HL-60 (cell line): ENCODE measurements around the gene STAMBPL1.
"Not testable (repeated sequence)": the region's sequence is repeated elsewhere in the genome, so short reads cannot be mapped to it uniquely, and the experiment has no call there.

Experiments
- DNase-seq, 2 experiments: peaks; one replicate each; pipeline ENCODE4 v3.0.0-alpha.2; 2010 to 2020; ENCODE audit warnings: low read depth in 1 of 2, low spot score in 1 of 2
- H3K27ac ChIP-seq: fragments of 250-450 bp; sonication (Bioruptor Pico); replicated peaks from 2 replicates; pipeline ENCODE4 v1.5.1; 2020; ENCODE audit warnings: mild to moderate bottlenecking, moderate library complexity
- H3K27me3 ChIP-seq: fragments of 250-450 bp; sonication (Bioruptor Pico); 2 replicates; pipeline ENCODE4 v1.5.1; 2021; ENCODE audit warnings: mild to moderate bottlenecking, moderate library complexity; ENCODE audit not compliant: insufficient read depth, poor library complexity, severe bottlenecking
- H3K4me3 ChIP-seq: replicated peaks from 2 replicates; pipeline ENCODE4 v1.5.1; 2011; ENCODE audit warnings: mild to moderate bottlenecking, control low read depth, low read length; ENCODE audit not compliant: insufficient read depth
- CTCF ChIP-seq: IDR thresholded peaks from one replicate; pipeline ENCODE4 v1.5.1; 2011; ENCODE audit warnings: low read length, control low read depth, inconsistent platforms; ENCODE audit not compliant: insufficient read depth
- GABPA ChIP-seq: IDR thresholded peaks from 2 replicates; pipeline ENCODE4 v1.6.1; 2012; ENCODE audit warnings: low read depth
- POLR2AphosphoS5 ChIP-seq: IDR thresholded peaks from 2 replicates; pipeline ENCODE4 v1.6.1; 2012; ENCODE audit warnings: low read depth
- REST ChIP-seq: IDR thresholded peaks from 2 replicates; pipeline ENCODE4 v1.6.1; 2012; ENCODE audit warnings: low read depth; ENCODE audit not compliant: insufficient replicate concordance
- SPI1 ChIP-seq: IDR thresholded peaks from 2 replicates; pipeline ENCODE4 v1.6.1; 2012; ENCODE audit warnings: low read depth, mild to moderate bottlenecking, borderline replicate concordance

Gene STAMBPL1

GRCh38 chr10:88835910-88836221 is 44.2 kb upstream of the STAMBPL1 start:
- no peak for TF ChIP-seq SPI1
- no peak for TF ChIP-seq CTCF
- no peak for TF ChIP-seq POLR2AphosphoS5
- no peak for TF ChIP-seq REST
- no peak for TF ChIP-seq GABPA
- Histone ChIP-seq H3K27ac (no peak overlapping the region), H3K27me3 (no peaks in the 10 kb centered on the region), H3K4me3 (no peak overlapping the region)
- DNase-seq, result no peak

GRCh38 chr10:88837632-88838031 is 42.4 kb upstream of the STAMBPL1 start:
- DNase-seq, H3K27me3 ChIP-seq, H3K4me3 ChIP-seq, H3K27ac ChIP-seq: not testable (repeated sequence)

- H3K27me3 ChIP-seq, result no peaks in the 10 kb centered on the region
- TF ChIP-seq SPI1 (no peak), GABPA (no peak), REST (no peak), CTCF (no peak), POLR2AphosphoS5 (no peak)
- H3K4me3 ChIP-seq, result no peak overlapping the region
- no peak for DNase-seq
- no peak overlapping the region for H3K27ac ChIP-seq
Measured at GRCh38 chr10:88838766-88839350, 41.2 kb upstream of the STAMBPL1 start.

GRCh38 chr10:88840104-88840503 is 39.9 kb upstream of the STAMBPL1 start:
- DNase-seq, result no peak
- Histone ChIP-seq H3K27ac (peak overlapping the region; percentile 92), H3K4me3 (no peak overlapping the region), H3K27me3 (no peaks in the 10 kb centered on the region)
- TF ChIP-seq REST (no peak), CTCF (no peak), GABPA (no peak), SPI1 (no peak), POLR2AphosphoS5 (no peak)
